Fibroblast of lung (primary cell): ENCODE results near the gene UROC1. TPM values are rescaled to one million over a fixed set of nuclear protein-coding genes. Genes with fewer than 3 reads are reported as not detected.

Experiments
- DNase-seq, 2 donors: peaks; one replicate each; pipeline versions ENCODE4 v3.0.0 to v3.0.0-alpha.2; 2010; ENCODE audit warnings: low read depth in 2 of 2
- H2AFZ ChIP-seq: 2 replicates; pipeline ENCODE4 v1.5.1; 2012; ENCODE audit warnings: low read length, control low read depth, inconsistent platforms
- H3K27ac ChIP-seq: 2 replicates; pipeline ENCODE4 v1.5.1; 2011; ENCODE audit warnings: low read length, control low read depth; ENCODE audit not compliant: insufficient read depth
- H3K27me3 ChIP-seq: 2 replicates; pipeline ENCODE4 v1.5.1; 2011; ENCODE audit warnings: mild to moderate bottlenecking, low read length; ENCODE audit not compliant: control insufficient read depth, insufficient read depth
- H3K36me3 ChIP-seq: 2 replicates; pipeline ENCODE4 v1.5.1; 2011; ENCODE audit warnings: low read length; ENCODE audit not compliant: control insufficient read depth, insufficient read depth
- H3K4me1 ChIP-seq: 2 replicates; pipeline ENCODE4 v1.5.1; 2011; ENCODE audit warnings: low read length; ENCODE audit not compliant: control insufficient read depth, insufficient read depth; ENCODE audit errors: extremely low read depth
- H3K4me2 ChIP-seq: 2 replicates; pipeline ENCODE4 v1.5.1; 2011; ENCODE audit warnings: low read length, control low read depth; ENCODE audit not compliant: insufficient read depth; ENCODE audit errors: extremely low read depth
- H3K4me3 ChIP-seq, 4 experiments: fragments of 200-600 bp in 1 of 4; sonication (generic) in 1 of 4; replicated peaks in 1 of 4; 2 replicates each; pipeline ENCODE4 v1.5.1; 2011 to 2016; ENCODE audit warnings: low read length in 4 of 4, low read depth in 3 of 4, mild to moderate bottlenecking in 3 of 4, control low read depth in 2 of 4, inconsistent platforms in 1 of 4, mixed read lengths in 1 of 4; ENCODE audit not compliant: insufficient read depth in 1 of 4; ENCODE audit errors: control extremely low read depth in 1 of 4
- H3K79me2 ChIP-seq: 2 replicates; pipeline ENCODE4 v1.5.1; 2012; ENCODE audit warnings: mild to moderate bottlenecking, low read length, inconsistent platforms; ENCODE audit not compliant: control insufficient read depth, insufficient read depth
- H3K9ac ChIP-seq: 2 replicates; pipeline ENCODE4 v1.5.1; 2011; ENCODE audit warnings: mild to moderate bottlenecking, low read length, control low read depth; ENCODE audit not compliant: insufficient read depth
- H3K9me3 ChIP-seq: 2 replicates; pipeline ENCODE4 v1.5.1; 2012; ENCODE audit warnings: low read depth, low read length; ENCODE audit not compliant: control insufficient read depth, insufficient read depth
- H4K20me1 ChIP-seq: 2 replicates; pipeline ENCODE4 v1.5.1; 2011; ENCODE audit warnings: low read length; ENCODE audit not compliant: control insufficient read depth, insufficient read depth; ENCODE audit errors: extremely low read depth
- CTCF ChIP-seq, 2 donors: IDR thresholded peaks in 1 of 2; conservative IDR thresholded peaks in 1 of 2; 1 replicate in 1 of 2; 2 replicates in 1 of 2; pipeline ENCODE4 v1.5.1; 2011 to 2012; ENCODE audit warnings: low read length in 2 of 2, control low read depth in 1 of 2, inconsistent platforms in 1 of 2, low read depth in 1 of 2, mild to moderate bottlenecking in 1 of 2
- EZH2 ChIP-seq: IDR thresholded peaks from 2 replicates; pipeline ENCODE4 v1.5.1; 2012; ENCODE audit warnings: low read length, control low read depth, mild to moderate bottlenecking; ENCODE audit errors: missing control alignments
- polyA plus RNA-seq, 2 donors: library from polyadenylated mRNA; depleted of rRNA in 1 of 2; stranded (reverse) in 1 of 2; unstranded in 1 of 2; fragments of >200 nt; gene quantifications; 2 replicates each; pipeline ENCODE4 v1.2.1, GENCODE V29; 2011 to 2012; ENCODE audit warnings: missing spikeins in 1 of 2
- total RNA-seq: library from RNA; depleted of rRNA; stranded (reverse); fragments of >200 nt; gene quantifications from 2 replicates; pipeline ENCODE4 v1.2.1, GENCODE V29; 2014

Gene UROC1
- total and polyA plus RNA-seq, 2 donors (not counting 1 experiment from before 2014, with no cell fraction given): not detected

- Histone ChIP-seq H3K9ac (no peak overlapping the region), H3K4me1 (no peaks in the 10 kb centered on the region), H4K20me1 (no peaks in the 10 kb centered on the region), H3K79me2 (no peaks in the 10 kb centered on the region), H3K4me3 (no peak overlapping the region), H3K27me3 (peaks cover 9% of the 10 kb centered on the region), H3K9me3 (no peaks in the 10 kb centered on the region), H3K4me2 (no peak overlapping the region), H2AFZ (no peak overlapping the region), H3K36me3 (no peaks in the 10 kb centered on the region), H3K27ac (no peak overlapping the region)
- no peak for DNase-seq
- no peak for TF ChIP-seq CTCF (conservative IDR thresholded peaks at IDR 0.05 in 1 of 2, IDR thresholded peaks at IDR 0.05 in 1 of 2; ENCODE audit: low read depth in 1 of 2, low read length in 2 of 2)
- no peak for TF ChIP-seq EZH2
These were observed 31.6 kb downstream of the UROC1 start for GRCh38 chr3:126485956-126486355.

- no peaks in the 10 kb centered on the region for H4K20me1 ChIP-seq
- H3K4me2 ChIP-seq: no peak overlapping the region
- no peak overlapping the region for H3K4me3 ChIP-seq
- H3K9ac ChIP-seq: no peak overlapping the region
- H3K79me2 ChIP-seq: no peaks in the 10 kb centered on the region
- TF ChIP-seq CTCF (conservative IDR thresholded peaks at IDR 0.05 in 1 of 2, IDR thresholded peaks at IDR 0.05 in 1 of 2; ENCODE audit: low read depth in 1 of 2, low read length in 2 of 2): no peak
- TF ChIP-seq EZH2: no peak
- no peaks in the 10 kb centered on the region for H3K4me1 ChIP-seq
- H2AFZ ChIP-seq: no peak overlapping the region
- no peaks in the 10 kb centered on the region for H3K9me3 ChIP-seq
- no peaks in the 10 kb centered on the region for H3K36me3 ChIP-seq
- H3K27ac ChIP-seq: no peak overlapping the region
- DNase-seq: no peak
- peaks cover 9% of the 10 kb centered on the region for H3K27me3 ChIP-seq
These were observed 32.2 kb downstream of the UROC1 start for GRCh38 chr3:126485176-126485897.

GRCh38 chr3:126484662-126485061, 32.9 kb downstream of the UROC1 start:
- TF ChIP-seq EZH2 (no peak), CTCF (conservative IDR thresholded peaks at IDR 0.05 in 1 of 2, IDR thresholded peaks at IDR 0.05 in 1 of 2; ENCODE audit: low read depth in 1 of 2, low read length in 2 of 2) (no peak)
- Histone ChIP-seq H3K36me3 (no peaks in the 10 kb centered on the region), H3K27me3 (peaks cover 6% of the 10 kb centered on the region), H2AFZ (no peak overlapping the region), H3K27ac (no peak overlapping the region), H3K4me2 (no peak overlapping the region), H3K9ac (no peak overlapping the region), H3K4me3 (no peak overlapping the region), H4K20me1 (no peaks in the 10 kb centered on the region), H3K4me1 (no peaks in the 10 kb centered on the region), H3K79me2 (no peaks in the 10 kb centered on the region), H3K9me3 (no peaks in the 10 kb centered on the region)
- no peak for DNase-seq
